Stomach smooth muscle (tissue), 2 donors: ENCODE measurements around the gene SCRT2.

Experiments
- H3K27ac ChIP-seq: one replicate; pipeline ENCODE4 v1.7.0; 2013; ENCODE audit warnings: mild to moderate bottlenecking, low read length, inconsistent platforms
- H3K27me3 ChIP-seq, 2 donors: one replicate each; pipeline ENCODE4 v1.7.0; 2013; ENCODE audit warnings: low read length in 2 of 2; ENCODE audit not compliant: insufficient read depth in 2 of 2, control insufficient read depth in 1 of 2
- H3K36me3 ChIP-seq, 2 donors: one replicate each; pipeline ENCODE4 v1.7.0; 2013; ENCODE audit warnings: low read length in 2 of 2; ENCODE audit not compliant: control insufficient read depth in 2 of 2, insufficient read depth in 2 of 2
- H3K4me1 ChIP-seq: one replicate; pipeline ENCODE4 v1.7.0; 2013; ENCODE audit warnings: low read length; ENCODE audit not compliant: control insufficient read depth, insufficient read depth
- H3K4me3 ChIP-seq, 2 donors: one replicate each; pipeline ENCODE4 v1.7.0; 2013; ENCODE audit warnings: low read length in 2 of 2
- H3K9ac ChIP-seq, 2 donors: one replicate each; pipeline ENCODE4 v1.7.0; 2013; ENCODE audit warnings: low read length in 2 of 2, mild to moderate bottlenecking in 1 of 2
- H3K9me3 ChIP-seq, 2 donors: one replicate each; pipeline ENCODE4 v1.7.0; 2013; ENCODE audit warnings: low read length in 2 of 2; ENCODE audit not compliant: control insufficient read depth in 2 of 2
- donor health status: healthy.
- donor health status: Pancreatic carcinoma.

The SCRT2 gene

GRCh38 chr20:626579-626978 lies 49.0 kb downstream of the SCRT2 start:
- Histone ChIP-seq H3K27me3 (peaks cover 9 to 12% of the 10 kb centered on the region in 2 donors), H3K4me3 (no peak overlapping the region), H3K9ac (no peak overlapping the region), H3K27ac (no peak overlapping the region), H3K36me3 (no peaks in the 10 kb centered on the region), H3K9me3 (peaks cover 3 to 7% of the 10 kb centered on the region in 2 donors), H3K4me1 (no peaks in the 10 kb centered on the region)

GRCh38 chr20:625360-625932 lies 50.2 kb downstream of the SCRT2 start:
- H3K36me3 ChIP-seq: no peaks in the 10 kb centered on the region
- no peak overlapping the region for H3K27ac ChIP-seq
- H3K27me3 ChIP-seq: peaks cover 9 to 12% of the 10 kb centered on the region in 2 donors
- H3K4me3 ChIP-seq: no peak overlapping the region
- H3K9me3 ChIP-seq: peaks cover 3 to 7% of the 10 kb centered on the region in 2 donors
- no peaks in the 10 kb centered on the region for H3K4me1 ChIP-seq
- H3K9ac ChIP-seq: no peak overlapping the region

- Histone ChIP-seq H3K27ac (no peak overlapping the region), H3K36me3 (no peaks in the 10 kb centered on the region), H3K4me1 (no peaks in the 10 kb centered on the region), H3K27me3 (peaks cover 5 to 14% of the 10 kb centered on the region in 2 donors), H3K9ac (no peak overlapping the region), H3K9me3 (peaks cover 3 to 7% of the 10 kb centered on the region in 2 donors), H3K4me3 (no peak overlapping the region)
Observed at GRCh38 chr20:623704-624103, 51.9 kb downstream of the SCRT2 start.

- no peak overlapping the region for H3K27ac ChIP-seq
- H3K9ac ChIP-seq: no peak overlapping the region
- peaks cover 4 to 10% of the 10 kb centered on the region in 2 donors for H3K9me3 ChIP-seq
- H3K4me1 ChIP-seq: no peaks in the 10 kb centered on the region
- H3K36me3 ChIP-seq: no peaks in the 10 kb centered on the region
- H3K4me3 ChIP-seq: no peak overlapping the region
- peaks cover 5 to 11% of the 10 kb centered on the region in 2 donors for H3K27me3 ChIP-seq
Observed at GRCh38 chr20:623021-623420, 52.6 kb downstream of the SCRT2 start.

- H3K4me1 ChIP-seq: no peaks in the 10 kb centered on the region
- no peak overlapping the region for H3K9ac ChIP-seq
- peaks cover 5 to 9% of the 10 kb centered on the region in 2 donors for H3K27me3 ChIP-seq
- H3K27ac ChIP-seq: no peak overlapping the region
- peaks cover 8 to 14% of the 10 kb centered on the region in 2 donors for H3K9me3 ChIP-seq
- no peak overlapping the region for H3K4me3 ChIP-seq
- no peaks in the 10 kb centered on the region for H3K36me3 ChIP-seq
Observed at GRCh38 chr20:622161-622560, 53.4 kb downstream of the SCRT2 start.

GRCh38 chr20:621125-621756 lies 54.4 kb downstream of the SCRT2 start:
- no peak overlapping the region for H3K4me3 ChIP-seq
- H3K27me3 ChIP-seq: peaks cover 5 to 9% of the 10 kb centered on the region in 2 donors
- no peak overlapping the region for H3K27ac ChIP-seq
- H3K9me3 ChIP-seq: peaks cover 8 to 14% of the 10 kb centered on the region in 2 donors
- H3K36me3 ChIP-seq: no peaks in the 10 kb centered on the region
- no peak overlapping the region for H3K9ac ChIP-seq
- H3K4me1 ChIP-seq: no peaks in the 10 kb centered on the region

- H3K4me3 ChIP-seq: no peak overlapping the region
- H3K27ac ChIP-seq: no peak overlapping the region
- no peaks in the 10 kb centered on the region for H3K36me3 ChIP-seq
- H3K9ac ChIP-seq: no peak overlapping the region
- H3K9me3 ChIP-seq: peaks cover 5 to 13% of the 10 kb centered on the region in 2 donors
- H3K27me3 ChIP-seq: peaks cover 5 to 12% of the 10 kb centered on the region in 2 donors
- no peaks in the 10 kb centered on the region for H3K4me1 ChIP-seq
Observed at GRCh38 chr20:620246-620645, 55.4 kb downstream of the SCRT2 start.

- Histone ChIP-seq H3K27ac (no peak overlapping the region), H3K9ac (no peak overlapping the region), H3K27me3 (peaks cover 5 to 15% of the 10 kb centered on the region in 2 donors), H3K9me3 (peaks cover 5 to 13% of the 10 kb centered on the region in 2 donors), H3K4me1 (no peaks in the 10 kb centered on the region), H3K4me3 (no peak overlapping the region), H3K36me3 (no peaks in the 10 kb centered on the region)
Observed at GRCh38 chr20:618980-619379, 56.6 kb downstream of the SCRT2 start.

GRCh38 chr20:617934-618690 lies 57.5 kb downstream of the SCRT2 start:
- Histone ChIP-seq H3K27me3 (peaks cover 12 to 23% of the 10 kb centered on the region in 2 donors), H3K36me3 (no peaks in the 10 kb centered on the region), H3K9ac (no peak overlapping the region), H3K27ac (no peak overlapping the region), H3K4me1 (no peaks in the 10 kb centered on the region), H3K4me3 (no peak overlapping the region), H3K9me3 (peaks cover 5 to 13% of the 10 kb centered on the region in 2 donors)

- H3K4me1 ChIP-seq: no peaks in the 10 kb centered on the region
- no peak overlapping the region for H3K9ac ChIP-seq
- no peaks in the 10 kb centered on the region for H3K36me3 ChIP-seq
- H3K27ac ChIP-seq: no peak overlapping the region
- H3K9me3 ChIP-seq: peaks cover 5 to 13% of the 10 kb centered on the region in 2 donors
- H3K4me3 ChIP-seq: no peak overlapping the region
- H3K27me3 ChIP-seq: peaks cover 30 to 41% of the 10 kb centered on the region in 2 donors
Observed at GRCh38 chr20:615514-615913, 60.1 kb downstream of the SCRT2 start.

- Histone ChIP-seq H3K27me3 (peaks cover 51 to 62% of the 10 kb centered on the region in 2 donors), H3K4me3 (no peak overlapping the region), H3K4me1 (no peaks in the 10 kb centered on the region), H3K9ac (no peak overlapping the region), H3K27ac (no peak overlapping the region), H3K9me3 (peaks cover 0 to 6% of the 10 kb centered on the region in 2 donors), H3K36me3 (no peaks in the 10 kb centered on the region)
Observed at GRCh38 chr20:611843-612185, 63.8 kb downstream of the SCRT2 start.
